Astrocyte (in vitro differentiated cells and primary cell): ENCODE data around the gene PJA1.

ENCODE experiments used
- EZH2 ChIP-seq: IDR thresholded peaks from 2 replicates; pipeline ENCODE4 v1.6.1; 2012; ENCODE audit warnings: mild to moderate bottlenecking, low read length, inconsistent platforms; ENCODE audit not compliant: insufficient read depth
- TF ChIP-seq, protein P1 (sequence below): IDR thresholded peaks from 2 replicates; pipeline ENCODE4 v1.5.1; 2011; ENCODE audit warnings: low read depth, mild to moderate bottlenecking, inconsistent platforms, low read length, moderate library complexity; ENCODE audit not compliant: insufficient read depth

GRCh38 chrX:69214463-69214862 is 49.2 kb upstream of the PJA1 start:
- TF ChIP-seq, protein P1, sequence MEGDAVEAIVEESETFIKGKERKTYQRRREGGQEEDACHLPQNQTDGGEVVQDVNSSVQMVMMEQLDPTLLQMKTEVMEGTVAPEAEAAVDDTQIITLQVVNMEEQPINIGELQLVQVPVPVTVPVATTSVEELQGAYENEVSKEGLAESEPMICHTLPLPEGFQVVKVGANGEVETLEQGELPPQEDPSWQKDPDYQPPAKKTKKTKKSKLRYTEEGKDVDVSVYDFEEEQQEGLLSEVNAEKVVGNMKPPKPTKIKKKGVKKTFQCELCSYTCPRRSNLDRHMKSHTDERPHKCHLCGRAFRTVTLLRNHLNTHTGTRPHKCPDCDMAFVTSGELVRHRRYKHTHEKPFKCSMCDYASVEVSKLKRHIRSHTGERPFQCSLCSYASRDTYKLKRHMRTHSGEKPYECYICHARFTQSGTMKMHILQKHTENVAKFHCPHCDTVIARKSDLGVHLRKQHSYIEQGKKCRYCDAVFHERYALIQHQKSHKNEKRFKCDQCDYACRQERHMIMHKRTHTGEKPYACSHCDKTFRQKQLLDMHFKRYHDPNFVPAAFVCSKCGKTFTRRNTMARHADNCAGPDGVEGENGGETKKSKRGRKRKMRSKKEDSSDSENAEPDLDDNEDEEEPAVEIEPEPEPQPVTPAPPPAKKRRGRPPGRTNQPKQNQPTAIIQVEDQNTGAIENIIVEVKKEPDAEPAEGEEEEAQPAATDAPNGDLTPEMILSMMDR = no peak
- TF ChIP-seq EZH2 = no peak
